HepG2 (cell line): ENCODE data around the gene WNK4. TPM values are rescaled to one million over a fixed set of nuclear protein-coding genes. Genes with fewer than 3 reads are reported as not detected.

Experiments used
- ELF3 ChIP-seq: IDR thresholded peaks from 2 replicates; pipeline ENCODE4 v1.6.1; 2016; ENCODE audit warnings: missing genetic modification reagents, missing compliant biosample characterization
- HNRNPK ChIP-seq: fragments of 200-400 bp; formaldehyde crosslinking; IDR thresholded peaks from 2 replicates; pipeline ENCODE4 v1.6.1; 2018; ENCODE audit warnings: low read length, low read depth, moderate library complexity, mild to moderate bottlenecking; ENCODE audit not compliant: poor library complexity, severe bottlenecking
- MAZ ChIP-seq, 2 experiments: sonication (generic) in 1 of 2; formaldehyde crosslinking in 1 of 2; IDR thresholded peaks; 2 replicates each; pipeline versions ENCODE4 v1.5.0 to v1.6.1; 2012 to 2020; ENCODE audit warnings: low read depth in 2 of 2, mild to moderate bottlenecking in 2 of 2, borderline replicate concordance in 1 of 2, improper control_type of control experiment in 1 of 2, low read length in 1 of 2, missing genetic modification reagents in 1 of 2, moderate library complexity in 1 of 2
- REPIN1 ChIP-seq: sonication (generic); formaldehyde crosslinking; IDR thresholded peaks from 2 replicates; pipeline ENCODE4 v1.8.0; 2022; ENCODE audit warnings: missing genetic modification reagents, low read depth, mild to moderate bottlenecking, borderline replicate concordance
- ZNF253 ChIP-seq: sonication (generic); formaldehyde crosslinking; IDR thresholded peaks from 2 replicates; pipeline ENCODE4 v1.8.0; 2022; ENCODE audit warnings: mild to moderate bottlenecking, missing genetic modification reagents, borderline replicate concordance
- ZNF589 ChIP-seq: sonication (generic); formaldehyde crosslinking; conservative IDR thresholded peaks from 2 replicates; pipeline ENCODE4 v1.8.0; 2022; ENCODE audit warnings: mild to moderate bottlenecking, moderate library complexity, missing genetic modification reagents
- ZNF607 ChIP-seq: sonication (generic); formaldehyde crosslinking; IDR thresholded peaks from 2 replicates; pipeline ENCODE4 v1.5.1; 2020; ENCODE audit warnings: missing genetic modification reagents, mild to moderate bottlenecking, borderline replicate concordance
- ZNF878 ChIP-seq: sonication (generic); formaldehyde crosslinking; IDR thresholded peaks from 2 replicates; pipeline ENCODE4 v1.8.1; 2023; ENCODE audit warnings: mild to moderate bottlenecking, missing genetic modification reagents, moderate library complexity
- polyA plus RNA-seq, 8 experiments: library from polyadenylated mRNA; depleted of rRNA in 3 of 8; stranded (reverse) in 7 of 8; unstranded in 1 of 8; fragments of >200 nt; fragmentation: Illumina TruSeq in 4 of 8; extraction: Trizol in 4 of 8; gene quantifications; 2 replicates each; pipeline versions ENCODE4 v1.2.1 to v1.2.3, GENCODE V29; 2011 to 2016; ENCODE audit warnings: low read depth in 4 of 8, missing spikeins in 1 of 8, mixed read lengths in 1 of 8; ENCODE audit not compliant: insufficient read depth in 1 of 8
- total RNA-seq, 5 experiments: library from RNA; depleted of rRNA; stranded (reverse); fragments of >200 nt; fragmentation: Illumina TruSeq; extraction: Trizol; gene quantifications; 2 replicates each; pipeline ENCODE4 v1.2.3, GENCODE V29; 2016; ENCODE audit warnings: low read depth in 1 of 5
- TF ChIP-seq, protein P1 (sequence below), 2 experiments: sonication (generic) in 1 of 2; formaldehyde crosslinking in 1 of 2; IDR thresholded peaks; 2 replicates each; pipeline versions ENCODE4 v1.4.0 to v1.6.1; 2016 to 2020; ENCODE audit warnings: borderline replicate concordance in 1 of 2, low read depth in 1 of 2, mild to moderate bottlenecking in 1 of 2, missing genetic modification reagents in 1 of 2
- TF ChIP-seq, protein P2 (sequence below): IDR thresholded peaks from 2 replicates; pipeline ENCODE4 v1.4.0; 2020; ENCODE audit warnings: mild to moderate bottlenecking, missing genetic modification reagents
- TF ChIP-seq, protein P3 (sequence below): sonication (generic); formaldehyde crosslinking; IDR thresholded peaks from 2 replicates; pipeline ENCODE4 v1.5.0; 2020; ENCODE audit warnings: missing genetic modification reagents
- TF ChIP-seq, protein P4 (sequence below): sonication (generic); formaldehyde crosslinking; IDR thresholded peaks from 2 replicates; pipeline ENCODE4 v1.5.1; 2020; ENCODE audit warnings: missing genetic modification reagents, mild to moderate bottlenecking, borderline replicate concordance
- TF ChIP-seq, protein P5 (sequence below): sonication (generic); formaldehyde crosslinking; IDR thresholded peaks from 2 replicates; pipeline ENCODE4 v1.5.1; 2020; ENCODE audit warnings: missing genetic modification reagents, mild to moderate bottlenecking, borderline replicate concordance

The WNK4 gene
- total and polyA plus RNA-seq, 2 of the 13 experiments (the other 11 are each of a cell fraction or from before 2014, with no cell fraction given), result 2.7 to 13.7 TPM

DNA sequence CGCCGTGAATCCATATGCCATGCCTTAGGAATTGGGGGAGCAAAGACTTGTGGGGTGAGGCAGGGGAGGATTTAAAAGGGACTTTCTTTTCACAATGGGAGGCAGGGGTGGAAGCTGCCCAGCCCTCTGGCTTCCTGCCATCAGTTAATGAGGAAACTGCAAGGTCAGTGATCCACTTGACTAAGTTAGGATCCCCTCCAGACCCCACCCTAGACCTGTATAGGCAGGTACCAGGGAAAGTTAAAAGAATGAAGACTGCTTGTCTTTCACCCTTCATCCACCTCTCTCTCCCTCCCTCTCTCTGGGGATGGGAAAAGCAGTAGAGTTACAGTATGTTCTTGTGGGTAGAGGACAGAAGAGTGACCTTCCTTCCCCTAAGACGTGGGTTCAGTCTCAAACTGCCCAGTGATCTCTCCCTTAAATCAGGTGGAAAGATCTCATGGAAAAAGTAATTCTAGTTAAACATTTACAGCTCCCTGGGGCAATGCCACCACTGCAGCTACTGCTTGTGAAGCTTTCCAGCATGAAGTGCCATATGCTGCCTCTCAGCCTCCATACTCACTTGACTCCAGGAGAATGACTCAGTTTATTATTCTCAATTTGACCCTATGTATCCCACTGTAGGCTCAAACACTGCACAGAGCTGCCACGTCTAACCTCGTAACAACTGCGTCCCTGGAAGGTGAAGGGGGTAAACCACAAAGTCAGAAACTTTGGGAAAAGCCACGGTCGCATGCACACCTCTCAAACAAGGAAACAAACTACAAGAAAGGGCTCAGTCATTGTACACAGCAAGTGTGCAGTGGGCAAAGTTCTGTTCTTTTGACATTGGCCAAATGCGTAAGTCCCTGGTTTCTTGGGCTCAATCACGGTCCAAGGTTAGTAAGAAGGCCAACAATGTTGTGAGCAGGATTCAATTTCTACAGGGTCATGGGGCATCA lies 16.9 kb downstream of the WNK4 start (continued):
- TF ChIP-seq, protein P1, sequence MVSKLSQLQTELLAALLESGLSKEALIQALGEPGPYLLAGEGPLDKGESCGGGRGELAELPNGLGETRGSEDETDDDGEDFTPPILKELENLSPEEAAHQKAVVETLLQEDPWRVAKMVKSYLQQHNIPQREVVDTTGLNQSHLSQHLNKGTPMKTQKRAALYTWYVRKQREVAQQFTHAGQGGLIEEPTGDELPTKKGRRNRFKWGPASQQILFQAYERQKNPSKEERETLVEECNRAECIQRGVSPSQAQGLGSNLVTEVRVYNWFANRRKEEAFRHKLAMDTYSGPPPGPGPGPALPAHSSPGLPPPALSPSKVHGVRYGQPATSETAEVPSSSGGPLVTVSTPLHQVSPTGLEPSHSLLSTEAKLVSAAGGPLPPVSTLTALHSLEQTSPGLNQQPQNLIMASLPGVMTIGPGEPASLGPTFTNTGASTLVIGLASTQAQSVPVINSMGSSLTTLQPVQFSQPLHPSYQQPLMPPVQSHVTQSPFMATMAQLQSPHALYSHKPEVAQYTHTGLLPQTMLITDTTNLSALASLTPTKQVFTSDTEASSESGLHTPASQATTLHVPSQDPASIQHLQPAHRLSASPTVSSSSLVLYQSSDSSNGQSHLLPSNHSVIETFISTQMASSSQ (IDR thresholded peaks at IDR 0.05; ENCODE audit: low read depth), result peak; percentile 93
- TF ChIP-seq, protein P1 (CRISPR knock-in tag; IDR thresholded peaks at IDR 0.05; ENCODE audit: borderline replicate concordance), result peak; percentile 89
- TF ChIP-seq HNRNPK, result peak; percentile 59
- TF ChIP-seq MAZ (IDR thresholded peaks at IDR 0.05; ENCODE audit: borderline replicate concordance, low read depth, low read length), result no peak
- 0 out of 2 replicates have a peak, but pooled peaks have one; percentile 43 for TF ChIP-seq MAZ (CRISPR knock-in tag; IDR thresholded peaks at IDR 0.05; ENCODE audit: low read depth)
- TF ChIP-seq, protein P2, sequence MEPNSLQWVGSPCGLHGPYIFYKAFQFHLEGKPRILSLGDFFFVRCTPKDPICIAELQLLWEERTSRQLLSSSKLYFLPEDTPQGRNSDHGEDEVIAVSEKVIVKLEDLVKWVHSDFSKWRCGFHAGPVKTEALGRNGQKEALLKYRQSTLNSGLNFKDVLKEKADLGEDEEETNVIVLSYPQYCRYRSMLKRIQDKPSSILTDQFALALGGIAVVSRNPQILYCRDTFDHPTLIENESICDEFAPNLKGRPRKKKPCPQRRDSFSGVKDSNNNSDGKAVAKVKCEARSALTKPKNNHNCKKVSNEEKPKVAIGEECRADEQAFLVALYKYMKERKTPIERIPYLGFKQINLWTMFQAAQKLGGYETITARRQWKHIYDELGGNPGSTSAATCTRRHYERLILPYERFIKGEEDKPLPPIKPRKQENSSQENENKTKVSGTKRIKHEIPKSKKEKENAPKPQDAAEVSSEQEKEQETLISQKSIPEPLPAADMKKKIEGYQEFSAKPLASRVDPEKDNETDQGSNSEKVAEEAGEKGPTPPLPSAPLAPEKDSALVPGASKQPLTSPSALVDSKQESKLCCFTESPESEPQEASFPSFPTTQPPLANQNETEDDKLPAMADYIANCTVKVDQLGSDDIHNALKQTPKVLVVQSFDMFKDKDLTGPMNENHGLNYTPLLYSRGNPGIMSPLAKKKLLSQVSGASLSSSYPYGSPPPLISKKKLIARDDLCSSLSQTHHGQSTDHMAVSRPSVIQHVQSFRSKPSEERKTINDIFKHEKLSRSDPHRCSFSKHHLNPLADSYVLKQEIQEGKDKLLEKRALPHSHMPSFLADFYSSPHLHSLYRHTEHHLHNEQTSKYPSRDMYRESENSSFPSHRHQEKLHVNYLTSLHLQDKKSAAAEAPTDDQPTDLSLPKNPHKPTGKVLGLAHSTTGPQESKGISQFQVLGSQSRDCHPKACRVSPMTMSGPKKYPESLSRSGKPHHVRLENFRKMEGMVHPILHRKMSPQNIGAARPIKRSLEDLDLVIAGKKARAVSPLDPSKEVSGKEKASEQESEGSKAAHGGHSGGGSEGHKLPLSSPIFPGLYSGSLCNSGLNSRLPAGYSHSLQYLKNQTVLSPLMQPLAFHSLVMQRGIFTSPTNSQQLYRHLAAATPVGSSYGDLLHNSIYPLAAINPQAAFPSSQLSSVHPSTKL (CRISPR knock-in tag), result 0 out of 2 replicates have a peak, but pooled peaks have one; percentile 11
- 0 out of 2 replicates have a peak, but pooled peaks have one; percentile 32 for TF ChIP-seq ZNF607
- TF ChIP-seq, protein P3, sequence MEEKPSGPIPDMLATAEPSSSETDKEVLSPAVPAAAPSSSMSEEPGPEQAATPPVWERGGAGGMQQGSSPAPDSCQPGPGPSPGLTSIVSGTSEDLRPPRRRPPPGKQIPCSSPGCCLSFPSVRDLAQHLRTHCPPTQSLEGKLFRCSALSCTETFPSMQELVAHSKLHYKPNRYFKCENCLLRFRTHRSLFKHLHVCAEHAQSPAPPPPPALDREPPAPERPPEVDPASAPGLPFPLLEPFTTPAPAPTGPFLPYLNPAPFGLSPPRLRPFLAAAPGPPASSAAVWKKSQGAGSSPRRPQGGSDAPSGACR (CRISPR knock-in tag), result 0 out of 2 replicates have a peak, but pooled peaks have one; percentile 21
- TF ChIP-seq ZNF878 (CRISPR knock-in tag), result 0 out of 2 replicates have a peak, but pooled peaks have one; percentile 45
- TF ChIP-seq, protein P4, sequence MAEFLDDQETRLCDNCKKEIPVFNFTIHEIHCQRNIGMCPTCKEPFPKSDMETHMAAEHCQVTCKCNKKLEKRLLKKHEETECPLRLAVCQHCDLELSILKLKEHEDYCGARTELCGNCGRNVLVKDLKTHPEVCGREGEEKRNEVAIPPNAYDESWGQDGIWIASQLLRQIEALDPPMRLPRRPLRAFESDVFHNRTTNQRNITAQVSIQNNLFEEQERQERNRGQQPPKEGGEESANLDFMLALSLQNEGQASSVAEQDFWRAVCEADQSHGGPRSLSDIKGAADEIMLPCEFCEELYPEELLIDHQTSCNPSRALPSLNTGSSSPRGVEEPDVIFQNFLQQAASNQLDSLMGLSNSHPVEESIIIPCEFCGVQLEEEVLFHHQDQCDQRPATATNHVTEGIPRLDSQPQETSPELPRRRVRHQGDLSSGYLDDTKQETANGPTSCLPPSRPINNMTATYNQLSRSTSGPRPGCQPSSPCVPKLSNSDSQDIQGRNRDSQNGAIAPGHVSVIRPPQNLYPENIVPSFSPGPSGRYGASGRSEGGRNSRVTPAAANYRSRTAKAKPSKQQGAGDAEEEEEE (CRISPR knock-in tag), result peak; percentile 65; the same call in 1 of the 2 replicates
- TF ChIP-seq ZNF589, result no peak
- TF ChIP-seq, protein P5, sequence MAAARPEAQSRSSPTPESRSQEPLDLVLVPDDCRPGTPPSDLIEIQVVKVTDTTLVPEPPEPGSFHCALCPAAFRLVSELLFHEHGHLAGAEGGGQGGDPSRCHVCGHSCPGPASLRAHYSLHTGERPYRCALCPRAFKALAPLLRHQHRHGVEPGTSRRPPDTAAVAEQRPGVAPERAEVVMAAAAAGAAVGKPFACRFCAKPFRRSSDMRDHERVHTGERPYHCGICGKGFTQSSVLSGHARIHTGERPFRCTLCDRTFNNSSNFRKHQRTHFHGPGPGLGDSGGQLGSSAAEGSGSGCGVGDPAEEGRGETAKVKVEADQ (CRISPR knock-in tag), result no peak
- TF ChIP-seq ZNF253 (CRISPR knock-in tag), result peak; percentile 81; the same call in 1 of the 2 replicates
- TF ChIP-seq REPIN1 (CRISPR knock-in tag), result peak; percentile 39; the same call in 1 of the 2 replicates
- peak; percentile 55 for TF ChIP-seq ELF3 (CRISPR knock-in tag)
